Measurements from ENCODE around the gene CT55.
"Not testable (repeated sequence)": the region's sequence is repeated elsewhere in the genome, so short reads cannot be mapped to it uniquely, and the experiment has no call there.

CT55 gene

DNA sequence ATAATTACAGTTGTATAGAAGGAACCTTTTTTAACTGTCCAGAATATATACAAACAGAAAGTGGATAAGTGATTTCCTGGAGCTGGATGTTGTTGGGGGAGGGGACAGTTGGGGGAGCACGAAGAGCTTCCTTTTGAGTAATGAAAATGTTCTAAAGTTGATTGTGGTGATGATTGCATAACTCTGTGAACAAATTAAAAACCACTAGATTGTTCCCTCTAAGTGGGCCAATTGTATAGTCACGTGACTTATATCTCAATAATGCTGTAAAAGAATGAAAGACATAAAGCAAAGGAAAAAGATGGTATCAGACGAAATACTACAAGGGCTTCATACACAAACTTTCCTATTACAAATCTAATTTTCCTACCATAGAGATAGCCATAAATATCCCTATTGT, 2.7 kb downstream of the CT55 start (continued):
- TF ChIP-seq ZNF571 (tag by site-specific recombination; IDR thresholded peaks at IDR 0.05) (no peak), ZNF266 (tag by site-specific recombination; IDR thresholded peaks at IDR 0.05; ENCODE audit: low read depth) (no peak), ZNF561 (tag by site-specific recombination; IDR thresholded peaks at IDR 0.05; ENCODE audit: borderline replicate concordance) (no peak)
- TF ChIP-seq, protein P1, sequence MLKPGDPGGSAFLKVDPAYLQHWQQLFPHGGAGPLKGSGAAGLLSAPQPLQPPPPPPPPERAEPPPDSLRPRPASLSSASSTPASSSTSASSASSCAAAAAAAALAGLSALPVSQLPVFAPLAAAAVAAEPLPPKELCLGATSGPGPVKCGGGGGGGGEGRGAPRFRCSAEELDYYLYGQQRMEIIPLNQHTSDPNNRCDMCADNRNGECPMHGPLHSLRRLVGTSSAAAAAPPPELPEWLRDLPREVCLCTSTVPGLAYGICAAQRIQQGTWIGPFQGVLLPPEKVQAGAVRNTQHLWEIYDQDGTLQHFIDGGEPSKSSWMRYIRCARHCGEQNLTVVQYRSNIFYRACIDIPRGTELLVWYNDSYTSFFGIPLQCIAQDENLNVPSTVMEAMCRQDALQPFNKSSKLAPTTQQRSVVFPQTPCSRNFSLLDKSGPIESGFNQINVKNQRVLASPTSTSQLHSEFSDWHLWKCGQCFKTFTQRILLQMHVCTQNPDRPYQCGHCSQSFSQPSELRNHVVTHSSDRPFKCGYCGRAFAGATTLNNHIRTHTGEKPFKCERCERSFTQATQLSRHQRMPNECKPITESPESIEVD (tag by site-specific recombination; IDR thresholded peaks at IDR 0.05) = no peak

DNA sequence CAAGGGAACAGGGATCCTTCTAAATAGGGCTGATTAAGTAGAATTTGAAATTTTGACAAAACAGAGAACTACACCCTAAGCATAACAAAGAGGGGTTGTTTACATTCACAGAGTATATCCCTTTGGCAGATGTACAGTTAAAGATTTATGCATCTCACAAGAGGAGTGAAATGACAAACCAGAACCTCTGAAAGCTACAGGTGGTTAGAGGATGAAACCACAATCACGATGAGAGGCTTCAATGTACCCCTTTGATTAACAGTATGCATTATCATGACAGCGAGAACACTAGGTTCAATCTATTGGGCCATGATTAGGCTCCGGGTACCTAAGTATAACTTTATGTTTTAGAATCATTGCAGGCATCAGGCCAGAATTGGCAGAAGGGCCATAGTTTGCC, 16.5 kb downstream of the CT55 start:
- H3K4me3 ChIP-seq (ENCODE audit: low read depth, low read length); CTCF ChIA-PET: not testable (repeated sequence)

DNA sequence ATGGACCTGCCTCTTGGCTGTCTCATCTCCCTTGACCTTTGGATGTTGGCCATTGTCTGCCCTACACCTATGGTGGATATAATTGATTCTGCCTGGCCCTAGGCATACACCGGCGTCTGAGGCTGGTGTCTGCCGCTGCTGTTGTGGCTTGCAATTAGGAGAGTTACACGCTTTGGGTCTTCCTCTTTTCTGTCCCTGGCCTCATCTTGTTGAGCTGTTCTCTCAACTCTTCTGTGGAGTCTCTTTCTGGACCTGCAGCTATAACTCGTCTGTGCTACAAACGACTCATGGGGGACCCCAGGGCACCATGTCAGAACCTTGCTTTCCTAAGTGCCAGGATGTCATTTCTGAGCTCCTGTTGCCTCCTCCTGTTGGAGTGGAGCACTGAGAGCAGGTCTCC, 45.1 kb downstream of the CT55 start:
- H3K4me3 ChIP-seq (ENCODE audit: low read depth, low read length); H3K36me3 ChIP-seq (ENCODE audit: control insufficient read depth in 2 of 2, insufficient read depth in 1 of 2, low read length in 2 of 2); CTCF ChIA-PET; H3K27ac ChIP-seq (ENCODE audit: extremely low read depth, low read depth, low read length); POLR2A ChIA-PET; H3K9me3 ChIP-seq (ENCODE audit: control insufficient read depth, insufficient read depth, low read depth, low read length); H3K4me1 ChIP-seq (ENCODE audit: control insufficient read depth, insufficient read depth, low read length): not testable (repeated sequence)

More for the DNA sequence above, 16.5 kb downstream of the CT55 start:
- H3K9me3 ChIP-seq (ENCODE audit: control insufficient read depth, insufficient read depth, low read depth, low read length); H3K4me1 ChIP-seq (ENCODE audit: control insufficient read depth, insufficient read depth, low read length); POLR2A ChIA-PET; H3K27ac ChIP-seq (ENCODE audit: extremely low read depth, low read depth, low read length); H3K36me3 ChIP-seq (ENCODE audit: control insufficient read depth in 2 of 2, insufficient read depth in 1 of 2, low read length in 2 of 2): not testable (repeated sequence)

DNA sequence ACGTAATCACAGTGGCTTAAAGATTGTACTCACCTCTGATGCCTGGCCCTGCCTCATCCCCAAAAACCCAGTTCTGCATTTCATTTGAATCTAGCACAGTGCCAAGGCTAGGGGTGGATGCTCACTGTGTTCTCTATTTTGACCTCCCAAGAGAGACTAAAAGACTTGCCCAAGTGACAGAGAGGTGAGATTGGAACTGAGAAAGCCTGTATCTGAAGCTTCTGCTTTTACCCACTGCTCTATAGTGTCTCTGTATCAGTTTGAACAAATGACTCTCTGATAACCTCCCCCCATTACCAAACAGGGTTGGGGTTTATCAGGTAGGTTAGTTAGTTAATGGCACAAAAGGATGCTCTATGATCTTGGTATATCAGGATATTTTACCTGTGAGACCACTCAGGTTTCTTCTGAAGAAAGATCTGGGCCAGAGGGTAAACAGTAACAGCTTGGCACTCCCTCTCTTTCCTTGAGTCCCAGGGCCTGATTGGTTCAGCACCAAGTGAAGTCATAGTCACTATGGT, 51.1 kb downstream of the CT55 start, which contains the start of gene ETDB:
ETDB (minus strand) TSS at position 471 of the 521 bp plus-strand sequence. CDS start 1,265 bp downstream, outside the sequence.
- H3K9me3 ChIP-seq (ENCODE audit: control insufficient read depth, insufficient read depth, low read depth, low read length); POLR2A ChIA-PET; H3K4me3 ChIP-seq (ENCODE audit: low read depth, low read length); H3K27ac ChIP-seq (ENCODE audit: extremely low read depth, low read depth, low read length); H3K36me3 ChIP-seq (ENCODE audit: control insufficient read depth in 2 of 2, insufficient read depth in 1 of 2, low read length in 2 of 2); CTCF ChIA-PET; H3K4me1 ChIP-seq (ENCODE audit: control insufficient read depth, insufficient read depth, low read length): not testable (repeated sequence)

- H3K36me3 ChIP-seq (ENCODE audit: control insufficient read depth in 2 of 2, insufficient read depth in 1 of 2, low read length in 2 of 2); H3K27ac ChIP-seq (ENCODE audit: extremely low read depth, low read depth, low read length); POLR2A ChIA-PET; H3K4me3 ChIP-seq (ENCODE audit: low read depth, low read length); CTCF ChIA-PET; H3K9me3 ChIP-seq (ENCODE audit: control insufficient read depth, insufficient read depth, low read depth, low read length); H3K4me1 ChIP-seq (ENCODE audit: control insufficient read depth, insufficient read depth, low read length): not testable (repeated sequence)
These were observed 55.1 kb downstream of the CT55 start for GRCh38 chrX:135116064-135116463.

GRCh38 chrX:135114392-135114791, 56.8 kb downstream of the CT55 start:
- H3K36me3 ChIP-seq (ENCODE audit: control insufficient read depth in 2 of 2, insufficient read depth in 1 of 2, low read length in 2 of 2) = no peaks in the 10 kb centered on the region
- CTCF ChIA-PET = no interaction called here
- no peak for TF ChIP-seq ZNF24 (tag by site-specific recombination; IDR thresholded peaks at IDR 0.05)
- TF ChIP-seq ZNF416 (tag by site-specific recombination; IDR thresholded peaks at IDR 0.05) = no peak
- no peak for TF ChIP-seq ZNF239 (tag by site-specific recombination; IDR thresholded peaks at IDR 0.05)
- TF ChIP-seq ZNF501 (tag by site-specific recombination; IDR thresholded peaks at IDR 0.05) = no peak
- no peak for TF ChIP-seq ZNF114 (tag by site-specific recombination; IDR thresholded peaks at IDR 0.05)
- TF ChIP-seq ZBTB6 (tag by site-specific recombination; IDR thresholded peaks at IDR 0.05) = no peak
- TF ChIP-seq ZNF132 (tag by site-specific recombination; IDR thresholded peaks at IDR 0.05; ENCODE audit: borderline replicate concordance) = no peak
- no peak for TF ChIP-seq ZNF580 (tag by site-specific recombination; IDR thresholded peaks at IDR 0.05)
- TF ChIP-seq OSR2 (tag by site-specific recombination; IDR thresholded peaks at IDR 0.05) = no peak
- no peak for TF ChIP-seq ZNF221 (tag by site-specific recombination; IDR thresholded peaks at IDR 0.05; ENCODE audit: borderline replicate concordance)
- no peak for TF ChIP-seq GLIS1 (tag by site-specific recombination; IDR thresholded peaks at IDR 0.05)
- TF ChIP-seq ZNF626 (tag by site-specific recombination; IDR thresholded peaks at IDR 0.05) = no peak
- no peaks in the 10 kb centered on the region; the same call in 1 of the 2 replicates for H3K9me3 ChIP-seq (ENCODE audit: control insufficient read depth, insufficient read depth, low read depth, low read length)
- POLR2A ChIA-PET = no interaction called here
- no peak overlapping the region for H3K27ac ChIP-seq (ENCODE audit: extremely low read depth, low read depth, low read length)
- H3K4me3 ChIP-seq (ENCODE audit: low read depth, low read length) = no peak overlapping the region
- H3K4me1 ChIP-seq (ENCODE audit: control insufficient read depth, insufficient read depth, low read length) = no peaks in the 10 kb centered on the region

All from HEK293 (cell line).